OCI-M1 (cell line): ENCODE measurements around the gene CCDC184.
"Not testable (repeated sequence)": the region's sequence is repeated elsewhere in the genome, so short reads cannot be mapped to it uniquely, and the experiment has no call there.

Experiments used
- DNase-seq: peaks from one replicate; lab custom pipeline; 2025; lab: John Stamatoyannopoulos, UW

CCDC184 gene

GRCh38 chr12:48203192-48203591 lies 19.7 kb downstream of the CCDC184 start, which contains the start of gene OR10AD1:
TSS of gene OR10AD1 (minus strand) at chr12:48203292. CDS start at chr12:48203292, 0 bp downstream.
- no peak for DNase-seq

- DNase-seq = not testable (repeated sequence)
Measured at GRCh38 chr12:48209495-48209894, 26.1 kb downstream of the CCDC184 start.

DNA sequence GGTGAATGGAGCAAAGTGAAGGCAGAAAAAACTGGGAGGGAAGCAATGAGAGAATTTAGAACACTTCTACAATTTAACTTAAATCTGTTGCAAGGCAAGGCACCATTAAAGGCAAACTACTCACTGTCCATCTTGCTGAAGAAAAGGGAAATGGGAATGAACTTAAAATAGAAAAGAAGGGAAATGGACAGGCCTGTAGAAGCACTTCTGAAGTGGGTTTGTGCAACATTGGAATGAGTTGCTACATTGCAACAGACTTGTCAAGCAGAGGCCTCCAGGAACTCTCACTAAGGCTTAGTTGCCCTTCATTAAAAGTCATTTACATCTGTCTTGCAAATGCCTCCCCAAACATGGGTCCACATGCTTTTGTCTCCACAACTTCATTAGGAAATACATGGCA lies 33.3 kb downstream of the CCDC184 start:
- DNase-seq = no peak

GRCh38 chr12:48219631-48220030 lies 36.2 kb downstream of the CCDC184 start:
- no peak for DNase-seq

DNA sequence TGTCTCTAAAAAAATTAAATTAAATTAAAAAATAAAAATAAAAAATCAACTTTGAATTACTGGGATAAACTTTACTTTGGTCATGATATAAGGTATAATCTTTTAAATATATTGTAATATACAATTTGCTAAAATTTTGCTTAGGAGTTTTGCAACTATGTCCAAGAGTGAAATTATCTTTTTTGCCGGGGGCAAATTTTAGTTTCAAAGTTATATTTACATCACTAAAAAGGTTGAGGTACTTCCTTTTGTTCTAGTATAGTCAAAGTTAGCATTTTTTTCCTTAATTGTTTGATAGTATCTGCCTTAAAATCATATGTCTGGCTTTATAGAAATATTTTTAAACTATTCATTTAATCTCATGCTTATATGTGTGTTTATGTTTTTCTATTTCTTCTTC lies 37.3 kb downstream of the CCDC184 start:
- DNase-seq = no peak

GRCh38 chr12:48221645-48222044 lies 38.2 kb downstream of the CCDC184 start:
- DNase-seq = no peak

- DNase-seq = not testable (repeated sequence)
Measured at GRCh38 chr12:48224533-48224932, 41.1 kb downstream of the CCDC184 start.

DNA sequence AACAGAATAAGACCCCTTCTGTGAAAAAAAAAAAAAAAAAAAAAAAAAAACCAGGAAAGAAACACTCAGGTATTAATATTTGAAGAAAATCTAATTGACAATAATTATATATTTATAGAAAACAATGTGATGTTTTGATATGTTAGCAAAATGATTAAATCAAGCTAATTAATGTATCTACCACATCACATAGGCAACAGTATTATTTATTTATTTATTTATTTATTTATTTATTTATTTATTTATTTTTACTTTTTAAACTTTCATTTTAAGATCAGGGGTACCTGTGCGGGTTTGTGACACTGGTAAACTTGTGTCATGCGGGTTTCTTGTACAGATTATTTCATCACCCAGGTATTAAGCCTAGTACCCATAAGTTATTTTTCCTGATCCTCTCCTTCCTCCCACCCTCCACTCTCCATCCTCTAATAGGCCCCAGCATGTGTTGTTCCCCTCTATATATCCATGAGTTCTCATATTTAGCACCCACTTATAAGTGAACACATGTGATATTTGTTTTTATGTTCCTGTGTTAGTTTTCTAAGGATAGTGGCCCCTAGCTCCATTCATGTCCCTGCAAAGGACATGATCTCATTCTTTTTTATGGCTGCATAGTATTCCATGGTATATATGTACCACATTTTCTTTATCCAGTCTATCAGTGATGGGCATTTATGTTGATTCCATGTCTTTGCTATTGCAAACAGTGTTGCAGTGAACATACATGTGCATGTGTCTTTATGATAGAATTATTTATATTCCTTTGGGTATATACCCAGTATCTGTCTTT lies 47.9 kb downstream of the CCDC184 start:
- DNase-seq = not testable (repeated sequence)
